CD4-positive, alpha-beta T cell treated with Interleukin-12 subunit alpha and Interleukin-12 subunit beta, for 1 hour (primary cell): Measurements from ENCODE around the gene SLC25A23.

Experiments
- DNase-seq: peaks from one replicate; pipeline ENCODE4 v3.0.0-alpha.2; 2020

Gene SLC25A23

GRCh38 chr19:6480848-6481415, 21.3 kb upstream of the SLC25A23 start:
- DNase-seq, result peak; percentile 25

- no peak for DNase-seq
Observed at GRCh38 chr19:6479836-6480398, 20.3 kb upstream of the SLC25A23 start.

- no peak for DNase-seq
Observed at GRCh38 chr19:6478815-6479214, 19.2 kb upstream of the SLC25A23 start.

- no peak for DNase-seq
Observed at GRCh38 chr19:6476896-6477431, 17.4 kb upstream of the SLC25A23 start.

- DNase-seq, result peak; percentile 71
Observed at GRCh38 chr19:6476155-6476895, 16.7 kb upstream of the SLC25A23 start.

GRCh38 chr19:6475321-6476108, 15.9 kb upstream of the SLC25A23 start:
- no peak for DNase-seq

- DNase-seq, result no peak
Observed at GRCh38 chr19:6473647-6474046, 14.1 kb upstream of the SLC25A23 start.

GRCh38 chr19:6472713-6473112, 13.1 kb upstream of the SLC25A23 start:
- no peak for DNase-seq

- DNase-seq, result no peak
Observed at GRCh38 chr19:6471076-6471475, 11.5 kb upstream of the SLC25A23 start.

GRCh38 chr19:6470173-6470572, 10.6 kb upstream of the SLC25A23 start:
- no peak for DNase-seq

GRCh38 chr19:6467384-6467783, 7.8 kb upstream of the SLC25A23 start:
- no peak for DNase-seq

GRCh38 chr19:6466526-6467248, 7.1 kb upstream of the SLC25A23 start:
- DNase-seq, result no peak

GRCh38 chr19:6465663-6466062, 6.1 kb upstream of the SLC25A23 start:
- DNase-seq, result no peak

GRCh38 chr19:6465006-6465405, 5.4 kb upstream of the SLC25A23 start:
- DNase-seq, result no peak

GRCh38 chr19:6464070-6464873, 4.7 kb upstream of the SLC25A23 start, which contains the start of gene CRB3:
Gene CRB3 (plus strand): TSS chr19:6464271. CDS start chr19:6464702, 431 bp downstream.
- peak; percentile 70 for DNase-seq

GRCh38 chr19:6460099-6460884, 700 bp upstream of the SLC25A23 start:
- peak; percentile 97 for DNase-seq

GRCh38 chr19:6458695-6459261, 814 bp downstream of the SLC25A23 start:
- no peak for DNase-seq

GRCh38 chr19:6457958-6458694, 1.5 kb downstream of the SLC25A23 start:
- no peak for DNase-seq

GRCh38 chr19:6455924-6456323, 3.7 kb downstream of the SLC25A23 start:
- no peak for DNase-seq
